Measurements from ENCODE around the gene ZNRF4. TPM values are rescaled to one million over a fixed set of nuclear protein-coding genes. Genes with fewer than 3 reads are reported as not detected.

ZNRF4 gene
- total and polyA plus RNA-seq, 10 of the 15 experiments (the other 5 are each of a cell fraction or from before 2014, with no cell fraction given), result not detected

- ChIA-PET POLR2A (no interaction called here), SMC1A (ENCODE audit: uncharacterized antibody, unreplicated experiment) (no interaction called here), RAD21 (ENCODE audit: unreplicated experiment) (no interaction called here), CTCF (no interaction called here)
- H3K27ac ChIP-seq (ENCODE audit: control insufficient read depth, insufficient read depth), result no peak overlapping the region
- no peaks in the 10 kb centered on the region for H3K36me3 ChIP-seq (ENCODE audit: control insufficient read depth in 2 of 2, insufficient read depth in 2 of 2, low read length in 1 of 2)
- no peaks in the 10 kb centered on the region for H3K4me1 ChIP-seq (ENCODE audit: control insufficient read depth, insufficient read depth, low read length)
- intact Hi-C loops (cut with micrococcal nuclease; ENCODE audit: unreplicated experiment), result no loop called here
- no peak for TF ChIP-seq GABPA (IDR thresholded peaks at IDR 0.05; ENCODE audit: low read depth)
- TF ChIP-seq HDGF (IDR thresholded peaks at IDR 0.05), result no peak
- TF ChIP-seq CBFB (IDR thresholded peaks at IDR 0.05; ENCODE audit: low read depth), result no peak
- no peak for TF ChIP-seq MYB (IDR thresholded peaks at IDR 0.05; ENCODE audit: borderline replicate concordance, low read depth, low read length)
- no peak for TF ChIP-seq BCL11A (IDR thresholded peaks at IDR 0.05; ENCODE audit: low read depth, low read length)
- no peak for TF ChIP-seq BCL3 (IDR thresholded peaks at IDR 0.05; ENCODE audit: borderline replicate concordance, insufficient read depth, low read depth, low read length, poor library complexity, severe bottlenecking)
- no peak for TF ChIP-seq CBX5 (IDR thresholded peaks at IDR 0.05; ENCODE audit: low read depth)
- no peak overlapping the region for H3K9ac ChIP-seq (ENCODE audit: control insufficient read depth, insufficient read depth, low read length)
- 59% methylated on average over 12 of the region's 12 CpGs for WGBS (ENCODE audit: insufficient coverage, insufficient replicate concordance, low lambda C conversion rate, missing lambda C conversion rate)
- in situ Hi-C loops (cut with MboI), result no loop called here
- BruUV-seq (replicated peaks), result no TSS peak
- no peak for ATAC-seq
- no peak for FAIRE-seq
- DNase-seq (ENCODE audit: low read depth, low spot score), result no peak
- H3K4me2 ChIP-seq (ENCODE audit: control insufficient read depth, insufficient read depth), result no peak overlapping the region
- H3K27me3 ChIP-seq (replicated peaks in 1 of 2; ENCODE audit: control insufficient read depth in 2 of 2, insufficient read depth in 2 of 2, low read length in 1 of 2), result peaks cover 0 to 2% of the 10 kb centered on the region in 2 experiments; a peak in 2 of 4 replicates
- no peak overlapping the region for H3K4me3 ChIP-seq
- no peak overlapping the region for H2AFZ ChIP-seq (ENCODE audit: control insufficient read depth, low read depth, low read length)
- no peaks in the 10 kb centered on the region for H4K20me1 ChIP-seq (ENCODE audit: control insufficient read depth, insufficient read depth)
- no peaks in the 10 kb centered on the region for H3K79me2 ChIP-seq (ENCODE audit: control insufficient read depth, insufficient read depth, low read length)
- no peaks in the 10 kb centered on the region for H3K9me3 ChIP-seq (replicated peaks; ENCODE audit: control insufficient read depth, insufficient read depth, low read length)
These were observed 36.3 kb downstream of the ZNRF4 start for GRCh38 chr19:5491565-5491964.

- POLR2A ChIA-PET, result no interaction called here
- no peak overlapping the region for H3K9ac ChIP-seq (ENCODE audit: control insufficient read depth, insufficient read depth, low read length)
- H2AFZ ChIP-seq (ENCODE audit: control insufficient read depth, low read depth, low read length), result no peak overlapping the region
- FAIRE-seq (no peak), ATAC-seq (no peak), DNase-seq (ENCODE audit: low read depth, low spot score) (no peak)
- WGBS (ENCODE audit: insufficient coverage, insufficient replicate concordance, low lambda C conversion rate, missing lambda C conversion rate), result 39% methylated on average over 8 of the region's 8 CpGs
- CTCF ChIA-PET, result no interaction called here
- H3K4me1 ChIP-seq (ENCODE audit: control insufficient read depth, insufficient read depth, low read length), result no peaks in the 10 kb centered on the region
- TF ChIP-seq CBFB (IDR thresholded peaks at IDR 0.05; ENCODE audit: low read depth) (no peak), MTA3 (IDR thresholded peaks at IDR 0.05; ENCODE audit: borderline replicate concordance, low read length) (no peak), ZBTB40 (IDR thresholded peaks at IDR 0.05; ENCODE audit: borderline replicate concordance) (no peak), ZBED1 (IDR thresholded peaks at IDR 0.05; ENCODE audit: borderline replicate concordance) (no peak)
- no peaks in the 10 kb centered on the region for H3K36me3 ChIP-seq (ENCODE audit: control insufficient read depth in 2 of 2, insufficient read depth in 2 of 2, low read length in 1 of 2)
- in situ Hi-C loops (cut with MboI), result no loop called here
- H3K27ac ChIP-seq (ENCODE audit: control insufficient read depth, insufficient read depth), result no peak overlapping the region
- RAD21 ChIA-PET (ENCODE audit: unreplicated experiment), result no interaction called here
- no peak overlapping the region for H3K4me2 ChIP-seq (ENCODE audit: control insufficient read depth, insufficient read depth)
- H3K9me3 ChIP-seq (replicated peaks; ENCODE audit: control insufficient read depth, insufficient read depth, low read length), result no peaks in the 10 kb centered on the region
- SMC1A ChIA-PET (ENCODE audit: uncharacterized antibody, unreplicated experiment), result no interaction called here
- no peaks in the 10 kb centered on the region for H3K79me2 ChIP-seq (ENCODE audit: control insufficient read depth, insufficient read depth, low read length)
- H4K20me1 ChIP-seq (ENCODE audit: control insufficient read depth, insufficient read depth), result no peaks in the 10 kb centered on the region
- no peak overlapping the region for H3K4me3 ChIP-seq
- no TSS peak for BruUV-seq (replicated peaks)
- H3K27me3 ChIP-seq (replicated peaks in 1 of 2; ENCODE audit: control insufficient read depth in 2 of 2, insufficient read depth in 2 of 2, low read length in 1 of 2), result peaks cover 0 to 2% of the 10 kb centered on the region in 2 experiments; a peak in 2 of 4 replicates
- intact Hi-C loops (cut with micrococcal nuclease; ENCODE audit: unreplicated experiment), result no loop called here
These were observed 37.0 kb downstream of the ZNRF4 start for GRCh38 chr19:5492281-5492634.

All from GM12878 (cell line).